MCF 10A (cell line): ENCODE measurements around the gene ZNF248. TPM values are rescaled to one million over a fixed set of nuclear protein-coding genes. Genes with fewer than 3 reads are reported as not detected.

Source experiments
- BruUV-seq: library from RNA; stranded (reverse); fragments of 400-500 nt; replicated peaks from 2 replicates; lab custom pipeline; 2021; lab: Mats Ljungman, UMichigan
- CTCF ChIA-PET: fragments of 300-600 bp; sonication (Branson Sonifier 250); formaldehyde crosslinking; extraction: SDS; loops from one replicate; lab custom pipeline; 2021; ENCODE audit warnings: antibody characterized with exemption, inconsistent platforms; lab: Yijun Ruan, JAX
- POLR2A ChIA-PET: fragments of 300-600, 350-650 bp; sonication (Branson Sonifier 250); formaldehyde crosslinking; extraction: SDS; loops from one replicate; lab custom pipeline; 2020; ENCODE audit warnings: antibody characterized with exemption, inconsistent platforms; lab: Yijun Ruan, JAX
- DNase-seq: peaks from one replicate; pipeline ENCODE4 v3.0.0-alpha.2; 2018; ENCODE audit not compliant: unreplicated experiment
- H3K27ac Mint-ChIP-seq: one replicate; pipeline ENCODE4 v1.8.0; 2022; ENCODE audit warnings: mild to moderate bottlenecking, low read depth, mixed read lengths; ENCODE audit not compliant: unreplicated experiment
- H3K27me3 Mint-ChIP-seq: one replicate; pipeline ENCODE4 v1.8.0; 2022; ENCODE audit warnings: mixed read lengths; ENCODE audit not compliant: insufficient read depth, unreplicated experiment
- H3K36me3 Mint-ChIP-seq: one replicate; pipeline ENCODE4 v1.8.0; 2022; ENCODE audit warnings: mild to moderate bottlenecking, moderate library complexity, mixed read lengths; ENCODE audit not compliant: insufficient read depth, unreplicated experiment
- H3K4me1 Mint-ChIP-seq: one replicate; pipeline ENCODE4 v1.8.0; 2022; ENCODE audit warnings: mixed read lengths; ENCODE audit not compliant: insufficient read depth, unreplicated experiment
- H3K4me3 Mint-ChIP-seq: one replicate; pipeline ENCODE4 v1.8.0; 2022; ENCODE audit warnings: mild to moderate bottlenecking, moderate library complexity, mixed read lengths; ENCODE audit not compliant: unreplicated experiment
- H3K9me3 Mint-ChIP-seq: one replicate; pipeline ENCODE4 v1.8.0; 2022; ENCODE audit warnings: mixed read lengths; ENCODE audit not compliant: unreplicated experiment
- intact Hi-C: fragments of 100-400 bp; cut with micrococcal nuclease; formaldehyde crosslinking; loops from 2 replicates; pipeline ENCODE4 v1.14.1; 2022
- total RNA-seq: library from RNA; stranded (reverse); gene quantifications from 2 replicates; pipeline ENCODE4 v1.2.3, GENCODE V29; 2022
- TF ChIP-seq, protein P1 (sequence below): fragments of 200-600 bp; IDR thresholded peaks from one replicate; pipeline ENCODE4 v1.8.0; 2022; ENCODE audit warnings: antibody characterized with exemption, mild to moderate bottlenecking; ENCODE audit not compliant: unreplicated experiment

Gene ZNF248
- total RNA-seq, 1 experiment from 2014 or later, result 5.7 TPM

DNA sequence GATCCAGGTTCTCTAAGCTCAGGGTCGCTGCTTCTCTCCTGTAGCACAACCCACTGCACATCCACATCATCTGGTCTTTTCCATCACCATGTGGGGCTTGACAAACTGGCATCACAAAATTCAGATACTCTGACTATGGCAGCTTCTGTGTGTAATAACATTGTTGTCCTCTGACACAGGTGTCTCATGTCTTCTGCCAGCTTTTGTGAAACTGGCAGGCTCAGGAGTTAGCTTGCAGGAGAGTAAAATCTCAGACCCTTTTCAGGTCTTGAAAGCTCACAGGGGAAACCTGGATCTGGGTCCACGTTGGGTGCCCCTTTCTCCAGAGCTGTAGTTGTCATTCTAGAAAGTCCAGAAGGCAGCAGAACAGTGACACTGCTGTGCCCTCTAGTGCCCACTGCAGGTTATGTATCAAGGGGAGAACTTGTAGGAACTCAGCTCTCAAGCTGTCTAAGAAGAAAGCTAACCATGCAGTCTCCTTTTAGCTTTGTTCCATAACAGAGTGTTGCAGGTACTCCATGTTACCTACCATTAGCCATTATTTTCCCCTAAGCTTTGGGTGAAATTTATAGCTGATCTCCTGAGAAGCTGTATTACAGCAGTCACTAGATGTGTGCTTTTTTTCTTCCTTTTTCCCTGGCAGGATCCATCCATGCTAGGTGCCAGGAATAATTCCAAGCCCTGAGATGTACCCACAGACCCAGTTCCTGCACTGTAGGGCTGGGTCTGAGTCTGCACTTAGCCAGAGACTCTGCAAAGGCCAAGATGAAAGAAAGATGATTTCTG is 102.7 kb downstream of the ZNF248 start:
- intact Hi-C loops, result loop anchor here (2.0 to 5.0 kb wide), 2 partner anchors 230 to 852 kb away; no protein-coding TSS in a partner anchor
- H3K4me1 Mint-ChIP-seq, result no peaks in the 10 kb centered on the region
- H3K4me3 Mint-ChIP-seq, result no peak overlapping the region
- H3K36me3 Mint-ChIP-seq, result no peaks in the 10 kb centered on the region
- ChIA-PET POLR2A (interaction anchor here (0.7 to 1.1 kb wide), 2 partner anchors 229 to 320 kb away, joined by 3 to 6 read pairs; no protein-coding TSS in a partner anchor), CTCF (interaction anchor here (0.5 to 2.9 kb wide), 57 partner anchors 8 to 1627 kb away, joined by 3 to 40 read pairs (median 4); no protein-coding TSS in a partner anchor)
- H3K27ac Mint-ChIP-seq, result no peak overlapping the region
- peaks cover 15% of the 10 kb centered on the region for H3K9me3 Mint-ChIP-seq
- DNase-seq, result no peak
- BruUV-seq, result no TSS peak
- no peaks in the 10 kb centered on the region for H3K27me3 Mint-ChIP-seq
- TF ChIP-seq, protein P1, sequence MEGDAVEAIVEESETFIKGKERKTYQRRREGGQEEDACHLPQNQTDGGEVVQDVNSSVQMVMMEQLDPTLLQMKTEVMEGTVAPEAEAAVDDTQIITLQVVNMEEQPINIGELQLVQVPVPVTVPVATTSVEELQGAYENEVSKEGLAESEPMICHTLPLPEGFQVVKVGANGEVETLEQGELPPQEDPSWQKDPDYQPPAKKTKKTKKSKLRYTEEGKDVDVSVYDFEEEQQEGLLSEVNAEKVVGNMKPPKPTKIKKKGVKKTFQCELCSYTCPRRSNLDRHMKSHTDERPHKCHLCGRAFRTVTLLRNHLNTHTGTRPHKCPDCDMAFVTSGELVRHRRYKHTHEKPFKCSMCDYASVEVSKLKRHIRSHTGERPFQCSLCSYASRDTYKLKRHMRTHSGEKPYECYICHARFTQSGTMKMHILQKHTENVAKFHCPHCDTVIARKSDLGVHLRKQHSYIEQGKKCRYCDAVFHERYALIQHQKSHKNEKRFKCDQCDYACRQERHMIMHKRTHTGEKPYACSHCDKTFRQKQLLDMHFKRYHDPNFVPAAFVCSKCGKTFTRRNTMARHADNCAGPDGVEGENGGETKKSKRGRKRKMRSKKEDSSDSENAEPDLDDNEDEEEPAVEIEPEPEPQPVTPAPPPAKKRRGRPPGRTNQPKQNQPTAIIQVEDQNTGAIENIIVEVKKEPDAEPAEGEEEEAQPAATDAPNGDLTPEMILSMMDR, result peak; percentile 33

DNA sequence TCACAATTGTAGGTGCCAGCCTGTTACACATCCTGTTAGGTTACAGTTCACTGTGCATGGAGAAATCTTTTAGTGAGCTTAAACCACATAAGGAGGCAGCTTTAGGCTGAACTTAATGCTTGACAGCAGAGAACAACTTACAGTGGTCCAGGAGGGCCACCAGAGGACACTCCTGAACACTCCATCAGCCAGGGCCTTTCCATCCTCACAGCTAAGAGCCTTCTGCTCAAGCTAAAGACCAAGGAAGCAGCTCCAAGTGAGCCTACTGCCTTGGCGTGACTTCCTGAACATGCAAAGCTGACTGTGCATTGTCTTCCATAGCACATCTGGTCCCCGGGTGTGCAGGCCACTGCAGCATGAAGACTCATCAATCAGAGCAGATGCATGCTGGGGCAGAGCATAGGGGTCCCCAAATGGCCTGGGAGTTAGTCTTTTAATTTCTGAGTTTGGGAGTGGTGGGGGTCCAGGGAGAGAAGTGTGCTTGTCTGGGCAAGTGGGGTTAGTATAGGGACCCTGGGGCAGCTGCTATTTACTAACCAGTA is 105.0 kb downstream of the ZNF248 start:
- no peak for DNase-seq
- TF ChIP-seq, protein P1, result no peak
- H3K4me1 Mint-ChIP-seq, result no peaks in the 10 kb centered on the region
- ChIA-PET POLR2A (no interaction called here), CTCF (interaction anchor here (1.0 to 1.3 kb wide), 3 partner anchors 9 to 227 kb away, joined by 3 read pairs; no protein-coding TSS in a partner anchor)
- no peak overlapping the region for H3K27ac Mint-ChIP-seq
- BruUV-seq, result no TSS peak
- peaks cover 8% of the 10 kb centered on the region for H3K9me3 Mint-ChIP-seq
- no peak overlapping the region for H3K4me3 Mint-ChIP-seq
- H3K27me3 Mint-ChIP-seq, result no peaks in the 10 kb centered on the region
- intact Hi-C loops, result loop anchor here (5.0 kb wide), 1 partner anchor 850 kb away; no protein-coding TSS in a partner anchor
- H3K36me3 Mint-ChIP-seq, result no peaks in the 10 kb centered on the region

GRCh38 chr10:37748170-37748569 is 109.2 kb downstream of the ZNF248 start:
- TF ChIP-seq, protein P1, result no peak
- Mint-ChIP-seq H3K9me3 (peaks cover 8% of the 10 kb centered on the region), H3K36me3 (no peaks in the 10 kb centered on the region), H3K4me3 (no peak overlapping the region), H3K4me1 (no peaks in the 10 kb centered on the region), H3K27me3 (no peaks in the 10 kb centered on the region), H3K27ac (no peak overlapping the region)
- no TSS peak for BruUV-seq
- ChIA-PET CTCF (interaction anchor here (0.5 to 0.7 kb wide), 2 partner anchors 11 to 618 kb away, joined by 3 read pairs; no protein-coding TSS in a partner anchor), POLR2A (no interaction called here)
- DNase-seq, result no peak
- intact Hi-C loops, result no loop called here

DNA sequence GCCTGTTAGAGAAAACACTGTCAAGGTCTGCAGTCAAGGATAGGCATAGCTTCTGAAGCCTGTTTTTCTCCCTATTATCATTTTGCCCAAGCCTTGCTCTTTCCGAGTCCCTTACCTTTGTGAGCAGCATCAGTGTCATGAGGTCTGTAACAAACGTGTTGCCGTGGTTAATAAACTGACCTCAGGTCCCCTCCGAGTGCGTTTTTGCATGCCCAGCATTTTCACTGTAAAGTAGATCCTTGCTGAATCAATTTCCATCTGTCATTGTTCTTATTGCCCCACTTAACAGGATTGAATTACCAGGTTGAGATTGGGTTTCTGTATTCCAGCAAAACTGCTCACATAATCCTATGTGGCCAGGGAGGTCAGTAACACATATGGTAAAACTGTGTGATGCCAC is 110.3 kb downstream of the ZNF248 start:
- H3K27ac Mint-ChIP-seq, result no peak overlapping the region
- no peak overlapping the region for H3K4me3 Mint-ChIP-seq
- H3K4me1 Mint-ChIP-seq, result no peaks in the 10 kb centered on the region
- CTCF ChIA-PET, result no interaction called here
- no peak for DNase-seq
- intact Hi-C loops, result no loop called here
- no peaks in the 10 kb centered on the region for H3K27me3 Mint-ChIP-seq
- no peaks in the 10 kb centered on the region for H3K36me3 Mint-ChIP-seq
- H3K9me3 Mint-ChIP-seq, result peaks cover 8% of the 10 kb centered on the region
- POLR2A ChIA-PET, result no interaction called here
- TF ChIP-seq, protein P1, result no peak
- no TSS peak for BruUV-seq
